Astrocyte of the spinal cord (primary cell): ENCODE measurements around the gene IL3RA.

ENCODE experiments used
- DNase-seq: peaks from one replicate; pipeline ENCODE4 v3.0.0; 2011; ENCODE audit warnings: low read depth, low spot score
- H3K4me3 ChIP-seq: 2 replicates; pipeline ENCODE4 v1.5.1; 2011; ENCODE audit warnings: low read depth, mild to moderate bottlenecking, low read length, moderate library complexity
- in situ Hi-C: cut with HindIII; loops from 2 replicates; pipeline ENCODE4 v1.10.0; 2017; ENCODE audit warnings: low sequenced_read_pairs
- TF ChIP-seq, protein P1 (sequence below): IDR thresholded peaks from 2 replicates; pipeline ENCODE4 v1.5.1; 2012; ENCODE audit warnings: low read depth, mild to moderate bottlenecking, low read length, inconsistent platforms

IL3RA gene

DNA sequence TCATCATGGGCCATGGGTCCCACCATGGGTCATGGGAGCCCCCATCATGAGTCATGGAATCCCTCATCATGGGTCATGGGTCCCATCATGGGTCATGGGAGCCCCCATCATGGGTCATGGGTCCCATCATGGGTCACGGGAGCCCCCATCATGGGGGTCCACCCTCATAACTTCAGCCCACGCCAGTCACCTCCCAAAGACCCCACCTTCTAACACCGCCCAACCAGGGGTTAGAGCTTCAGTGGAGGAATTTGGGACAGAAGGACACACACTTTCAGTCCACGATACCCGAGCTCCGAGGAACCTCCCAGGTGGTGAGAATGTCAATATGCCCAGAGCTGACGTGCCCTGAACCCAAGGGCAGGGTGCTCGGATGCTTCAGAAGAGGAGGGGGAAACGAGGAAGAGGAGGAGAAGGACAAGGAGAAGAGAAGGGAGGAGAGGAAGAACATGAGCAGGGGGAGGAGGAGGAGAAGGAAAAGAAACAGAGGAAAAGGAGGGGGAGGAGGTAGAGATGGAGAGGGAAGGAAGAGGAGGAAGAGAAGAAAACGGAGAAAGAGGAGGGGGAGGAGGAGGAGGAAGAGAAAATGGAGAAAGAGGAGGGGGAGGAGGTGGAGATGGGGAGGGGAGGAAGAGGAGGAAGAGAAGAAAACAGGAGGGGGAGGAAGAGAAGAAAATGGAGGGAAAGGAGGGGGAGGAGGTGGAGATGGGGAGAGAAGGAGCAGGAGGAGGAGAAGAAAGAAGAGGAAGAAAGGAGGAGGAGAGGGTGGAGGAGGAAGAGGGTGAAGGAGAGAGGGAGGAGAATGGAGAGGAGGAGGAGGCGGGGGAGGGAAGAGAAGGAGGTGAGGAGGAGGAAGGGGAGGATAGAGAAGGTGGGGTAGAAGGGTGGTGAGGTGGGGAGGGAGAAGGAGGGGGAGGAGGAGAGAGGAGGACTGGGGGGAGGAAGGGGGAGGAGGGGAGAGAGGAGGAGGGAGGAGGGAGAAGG is 17.7 kb downstream of the IL3RA start:
- TF ChIP-seq, protein P1, sequence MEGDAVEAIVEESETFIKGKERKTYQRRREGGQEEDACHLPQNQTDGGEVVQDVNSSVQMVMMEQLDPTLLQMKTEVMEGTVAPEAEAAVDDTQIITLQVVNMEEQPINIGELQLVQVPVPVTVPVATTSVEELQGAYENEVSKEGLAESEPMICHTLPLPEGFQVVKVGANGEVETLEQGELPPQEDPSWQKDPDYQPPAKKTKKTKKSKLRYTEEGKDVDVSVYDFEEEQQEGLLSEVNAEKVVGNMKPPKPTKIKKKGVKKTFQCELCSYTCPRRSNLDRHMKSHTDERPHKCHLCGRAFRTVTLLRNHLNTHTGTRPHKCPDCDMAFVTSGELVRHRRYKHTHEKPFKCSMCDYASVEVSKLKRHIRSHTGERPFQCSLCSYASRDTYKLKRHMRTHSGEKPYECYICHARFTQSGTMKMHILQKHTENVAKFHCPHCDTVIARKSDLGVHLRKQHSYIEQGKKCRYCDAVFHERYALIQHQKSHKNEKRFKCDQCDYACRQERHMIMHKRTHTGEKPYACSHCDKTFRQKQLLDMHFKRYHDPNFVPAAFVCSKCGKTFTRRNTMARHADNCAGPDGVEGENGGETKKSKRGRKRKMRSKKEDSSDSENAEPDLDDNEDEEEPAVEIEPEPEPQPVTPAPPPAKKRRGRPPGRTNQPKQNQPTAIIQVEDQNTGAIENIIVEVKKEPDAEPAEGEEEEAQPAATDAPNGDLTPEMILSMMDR = no peak
- no peak overlapping the region for H3K4me3 ChIP-seq
- DNase-seq = no peak
- in situ Hi-C loops = no loop called here

DNA sequence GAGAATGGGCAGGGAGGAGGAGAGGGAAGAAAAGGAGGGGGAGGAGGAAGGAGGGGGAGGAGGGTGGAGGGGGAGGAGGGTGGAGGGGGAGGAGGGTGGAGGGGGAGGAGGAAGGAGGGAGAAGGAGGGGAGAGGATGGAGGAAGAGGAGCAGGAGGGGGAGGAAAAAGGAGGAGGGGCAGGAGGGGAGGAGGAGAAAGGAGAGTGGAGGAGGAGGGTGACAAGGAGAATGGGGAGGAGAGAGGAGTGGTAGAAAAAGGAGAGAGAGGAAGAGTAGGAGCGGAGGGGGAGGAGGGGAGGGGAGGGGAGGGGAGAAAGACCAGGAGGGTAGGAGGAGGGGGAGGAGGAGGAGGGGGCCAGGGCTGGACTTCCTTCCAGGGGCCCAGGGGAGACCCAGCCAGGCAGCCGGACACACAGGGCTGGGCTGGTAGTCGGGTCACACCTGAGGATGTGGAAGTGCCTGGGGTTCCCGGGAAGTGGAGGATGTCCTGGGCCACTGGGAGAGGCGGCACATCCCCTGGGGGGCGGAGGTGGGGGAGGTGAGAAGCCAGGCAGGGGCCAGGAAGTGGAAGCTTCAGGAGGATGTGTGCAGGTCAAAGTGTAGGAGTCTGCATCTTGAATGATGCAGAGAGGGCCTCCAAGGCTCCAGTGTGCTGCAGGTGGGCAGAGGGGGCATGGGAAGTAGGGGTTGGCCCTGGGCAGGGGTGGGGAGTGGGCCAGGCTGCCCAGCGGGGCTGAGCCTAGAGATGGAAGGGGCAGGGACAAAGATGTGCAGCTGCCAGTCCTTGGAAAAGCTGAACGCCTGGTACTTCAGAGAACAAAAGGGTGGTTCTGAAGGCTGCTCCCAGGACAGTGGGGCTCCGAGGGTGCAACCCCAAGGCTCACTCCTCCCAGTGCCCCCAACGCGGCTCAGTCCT is 18.8 kb downstream of the IL3RA start:
- in situ Hi-C loops = no loop called here
- TF ChIP-seq, protein P1 = no peak
- no peak for DNase-seq
- H3K4me3 ChIP-seq = no peak overlapping the region

DNA sequence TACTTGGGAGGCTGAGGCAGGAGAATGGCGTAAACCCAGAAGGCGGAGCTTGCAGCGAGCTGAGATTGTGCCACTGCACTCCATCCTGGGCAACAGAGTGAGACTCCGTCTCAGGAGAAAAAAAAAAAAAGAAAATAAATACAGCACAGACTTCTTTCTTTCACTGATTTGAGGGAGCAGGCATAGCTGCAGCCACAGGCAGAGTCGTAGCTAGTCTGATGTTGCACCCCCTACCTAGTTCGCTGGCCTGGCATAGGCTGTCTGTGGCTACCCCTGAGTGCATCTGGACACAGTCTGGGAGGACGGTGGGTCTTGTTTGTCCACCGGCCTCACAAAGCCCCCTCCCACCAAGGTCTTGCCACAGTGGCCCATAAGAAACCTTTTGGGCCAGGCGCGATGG is 21.4 kb downstream of the IL3RA start:
- TF ChIP-seq, protein P1 = no peak
- no peak for DNase-seq
- H3K4me3 ChIP-seq = no peak overlapping the region
- in situ Hi-C loops = no loop called here

DNA sequence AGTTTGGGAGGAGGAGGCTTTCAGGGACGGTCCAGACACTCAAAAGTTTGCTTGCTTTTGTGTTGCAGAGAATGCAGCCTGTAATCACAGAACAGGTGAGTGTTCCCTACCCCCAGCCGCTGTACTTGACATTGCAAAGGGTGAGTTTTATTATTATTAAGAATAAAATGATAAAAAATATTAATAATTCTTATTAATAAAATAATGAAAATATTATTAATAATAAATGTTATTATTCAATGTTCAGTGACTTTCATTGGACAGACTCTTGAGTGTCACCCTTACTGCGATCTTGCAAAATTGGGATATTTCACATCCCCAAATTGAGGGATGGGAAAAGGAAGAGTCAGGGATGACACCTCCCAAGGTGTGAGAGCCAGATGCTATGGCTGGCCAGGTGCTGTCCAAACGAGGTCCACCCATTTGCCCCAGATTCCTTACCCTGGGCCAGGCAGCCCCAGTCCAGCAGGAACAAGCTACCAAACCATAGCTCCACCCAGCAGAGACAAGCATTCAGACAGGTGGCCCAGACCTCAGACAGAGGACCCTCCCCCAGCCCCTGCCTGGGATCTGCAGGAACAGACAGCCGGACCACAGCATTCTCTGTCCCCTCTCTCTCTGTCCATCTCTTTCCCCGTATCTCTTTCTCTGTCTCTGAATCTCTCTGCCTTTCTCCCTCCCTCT is 22.4 kb downstream of the IL3RA start:
- no peak overlapping the region for H3K4me3 ChIP-seq
- TF ChIP-seq, protein P1 = no peak
- in situ Hi-C loops = no loop called here
- DNase-seq = no peak

DNA sequence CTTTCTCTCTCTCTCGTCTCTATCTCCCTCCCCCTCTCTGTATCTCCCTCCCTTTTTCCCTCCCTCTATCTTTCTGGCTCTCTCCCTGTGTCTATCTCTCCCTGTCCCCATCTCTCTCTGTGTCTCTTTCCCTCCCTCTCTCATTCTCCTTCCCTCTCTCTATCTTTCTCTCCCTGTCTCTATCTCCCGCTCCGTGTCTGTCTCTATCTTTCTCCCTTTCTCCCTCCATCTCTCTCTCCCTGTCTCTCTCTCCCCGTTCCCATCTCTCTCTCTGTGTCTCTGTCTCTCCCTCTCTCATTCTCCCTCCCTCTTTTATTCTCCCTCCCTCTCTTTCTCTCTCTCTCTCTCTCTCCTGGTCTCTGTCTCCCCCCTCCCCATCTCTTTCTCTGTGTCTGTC is 22.9 kb downstream of the IL3RA start:
- DNase-seq = no peak
- in situ Hi-C loops = no loop called here
- TF ChIP-seq, protein P1 = no peak

DNA sequence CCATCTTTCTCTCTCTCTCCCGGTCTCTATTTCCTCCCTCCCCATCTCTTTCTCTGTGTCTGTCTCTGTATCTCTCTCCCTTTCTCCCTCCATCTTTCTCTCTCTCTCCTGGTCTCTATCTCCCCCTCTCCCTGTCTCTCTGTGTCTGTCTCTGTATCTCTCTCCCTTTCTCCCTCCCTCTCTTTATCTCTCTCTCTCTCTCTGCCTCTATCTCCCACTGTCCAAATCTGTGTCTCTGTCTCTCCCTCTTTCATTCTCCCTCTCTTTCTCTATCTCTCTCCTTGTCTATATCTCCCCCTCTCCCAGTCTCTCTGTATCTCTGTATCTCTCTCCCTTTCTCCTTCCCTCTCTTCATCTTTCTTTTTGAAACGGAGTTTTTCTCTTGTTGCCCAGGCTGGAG is 23.6 kb downstream of the IL3RA start:
- no peak overlapping the region for H3K4me3 ChIP-seq
- DNase-seq = no peak
- in situ Hi-C loops = no loop called here
- TF ChIP-seq, protein P1 = no peak

More for the DNA sequence above, 22.9 kb downstream of the IL3RA start:
- H3K4me3 ChIP-seq = no peak overlapping the region
